ENCODE results near the gene STEAP1. TPM values are rescaled to one million over a fixed set of nuclear protein-coding genes. Genes with fewer than 3 reads are reported as not detected.

STEAP1 gene
- total RNA-seq, 1 experiment from 2014 or later = 4.1 TPM

DNA sequence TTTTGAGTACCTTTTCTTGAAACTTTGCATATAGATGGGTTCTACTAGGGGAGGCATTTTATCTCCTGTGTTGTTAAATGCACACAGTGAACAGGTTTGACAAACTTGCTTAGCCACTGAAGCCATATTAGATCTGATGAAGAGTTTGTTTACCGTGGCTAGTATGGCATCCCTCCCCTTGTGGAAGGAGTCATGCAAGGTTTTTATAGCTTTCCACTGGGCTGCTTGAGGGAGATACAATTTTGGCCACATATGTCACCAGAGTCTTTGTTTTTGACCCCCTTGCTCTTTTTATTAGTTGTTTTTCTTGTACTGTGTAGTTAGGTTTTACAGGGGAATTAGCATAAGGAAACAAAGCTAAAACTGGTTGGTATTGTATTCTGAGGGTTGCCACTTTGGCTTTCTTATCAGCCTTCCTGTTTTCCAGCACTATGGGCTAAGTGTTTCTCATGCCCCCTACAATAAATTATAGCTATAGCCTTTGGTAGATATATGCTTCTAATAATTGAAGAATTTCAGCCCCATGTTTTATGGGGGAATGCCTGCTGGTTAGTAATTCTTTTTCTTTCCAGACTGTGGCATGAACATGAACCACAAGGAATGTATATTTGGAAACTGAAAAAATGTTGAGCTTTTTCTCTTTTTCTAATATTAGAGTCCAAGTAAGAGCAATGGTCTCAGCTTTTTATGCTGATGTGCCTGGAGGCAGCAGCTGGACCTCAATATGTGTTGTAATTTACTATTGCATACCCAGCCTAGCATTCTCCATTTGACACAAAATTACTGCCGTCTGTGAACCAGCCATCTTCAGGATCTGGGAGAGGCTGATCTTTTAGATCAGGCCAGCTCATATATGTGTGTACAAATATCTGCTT lies 38.8 kb downstream of the STEAP1 start:
- H2BK20ac ChIP-seq (ENCODE audit: low read depth, low read length, poor library complexity, severe bottlenecking) = no peak overlapping the region
- WGBS (ENCODE audit: extremely low coverage, insufficient read length, low lambda C conversion rate) = no CpG with 5 or more reads among the region's 2 CpGs
- DNase-seq = no peak

More for the DNA sequence above, 38.8 kb downstream of the STEAP1 start:
- Mint-ChIP-seq H3K4me3 (no peak overlapping the region), H3K27me3 (ENCODE audit: low read depth) (no peaks in the 10 kb centered on the region; the same call in none of the 2 replicates), H3K36me3 (ENCODE audit: insufficient read depth in 1 of 3, low read depth in 3 of 3) (peaks cover 2 to 21% (median 9%) of the 10 kb centered on the region in 3 experiments; a peak in 6 of 7 replicates), H3K4me1 (no peaks in the 10 kb centered on the region), H3K27ac (no peak overlapping the region), H3K9me3 (peaks cover 32 to 42% of the 10 kb centered on the region in 2 experiments)
- no peak overlapping the region for H3K23ac ChIP-seq (ENCODE audit: insufficient read length, low read depth, low read length)
- H3K23me2 ChIP-seq (ENCODE audit: insufficient read length, low read depth, low read length, poor library complexity, severe bottlenecking) = no peaks in the 10 kb centered on the region
- no peaks in the 10 kb centered on the region for H3K27me3 ChIP-seq (ENCODE audit: insufficient read depth, low read length)
- no peaks in the 10 kb centered on the region for H4K20me1 ChIP-seq (ENCODE audit: control insufficient read depth, insufficient read depth, insufficient read length)
- no peak overlapping the region for H4K91ac ChIP-seq (ENCODE audit: insufficient read length, low read depth, low read length)
- H3T11ph ChIP-seq (ENCODE audit: low read length) = no peak overlapping the region
- H2BK5ac ChIP-seq (ENCODE audit: insufficient read length, low read length) = no peak overlapping the region
- H3K14ac ChIP-seq (ENCODE audit: insufficient read depth, low read length) = no peak overlapping the region
- H3K27ac ChIP-seq (ENCODE audit: insufficient read length, low read depth, low read length) = no peak overlapping the region
- H3K18ac ChIP-seq (ENCODE audit: insufficient read length, low read depth, low read length) = no peak overlapping the region
- no peak overlapping the region for H3K56ac ChIP-seq (ENCODE audit: insufficient read length, low read depth, low read length)
- H3K79me1 ChIP-seq (ENCODE audit: insufficient read depth, low read depth, low read length, poor library complexity, severe bottlenecking) = no peaks in the 10 kb centered on the region
- no peak overlapping the region for H3K4me2 ChIP-seq (ENCODE audit: insufficient read depth, insufficient read length, low read length)
- TF ChIP-seq, protein P1, sequence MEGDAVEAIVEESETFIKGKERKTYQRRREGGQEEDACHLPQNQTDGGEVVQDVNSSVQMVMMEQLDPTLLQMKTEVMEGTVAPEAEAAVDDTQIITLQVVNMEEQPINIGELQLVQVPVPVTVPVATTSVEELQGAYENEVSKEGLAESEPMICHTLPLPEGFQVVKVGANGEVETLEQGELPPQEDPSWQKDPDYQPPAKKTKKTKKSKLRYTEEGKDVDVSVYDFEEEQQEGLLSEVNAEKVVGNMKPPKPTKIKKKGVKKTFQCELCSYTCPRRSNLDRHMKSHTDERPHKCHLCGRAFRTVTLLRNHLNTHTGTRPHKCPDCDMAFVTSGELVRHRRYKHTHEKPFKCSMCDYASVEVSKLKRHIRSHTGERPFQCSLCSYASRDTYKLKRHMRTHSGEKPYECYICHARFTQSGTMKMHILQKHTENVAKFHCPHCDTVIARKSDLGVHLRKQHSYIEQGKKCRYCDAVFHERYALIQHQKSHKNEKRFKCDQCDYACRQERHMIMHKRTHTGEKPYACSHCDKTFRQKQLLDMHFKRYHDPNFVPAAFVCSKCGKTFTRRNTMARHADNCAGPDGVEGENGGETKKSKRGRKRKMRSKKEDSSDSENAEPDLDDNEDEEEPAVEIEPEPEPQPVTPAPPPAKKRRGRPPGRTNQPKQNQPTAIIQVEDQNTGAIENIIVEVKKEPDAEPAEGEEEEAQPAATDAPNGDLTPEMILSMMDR (conservative IDR thresholded peaks at IDR 0.05) = no peak
- H2AFZ ChIP-seq (ENCODE audit: low read length) = no peak overlapping the region
- H2AK5ac ChIP-seq (ENCODE audit: insufficient read length, low read length) = no peak overlapping the region
- H2BK120ac ChIP-seq (ENCODE audit: low read depth, low read length, poor library complexity, severe bottlenecking) = no peak overlapping the region
- no peak overlapping the region for H3K9ac ChIP-seq (ENCODE audit: extremely low read depth, insufficient read length, low read length)
- H2BK15ac ChIP-seq (ENCODE audit: low read depth, low read length) = no peak overlapping the region
- H3K4me1 ChIP-seq (ENCODE audit: insufficient read depth, low read length) = no peaks in the 10 kb centered on the region
- H2BK12ac ChIP-seq (ENCODE audit: insufficient read length, low read depth, low read length) = no peak overlapping the region
- no peak overlapping the region for H4K5ac ChIP-seq (ENCODE audit: insufficient read length, low read depth, low read length)
- H3K79me2 ChIP-seq (ENCODE audit: insufficient read depth, low read length) = no peaks in the 10 kb centered on the region
- no peak overlapping the region for H3K4ac ChIP-seq (ENCODE audit: low read depth, low read length)
- H4K8ac ChIP-seq (replicated peaks; ENCODE audit: insufficient read length, low read depth, low read length) = no peak overlapping the region
- peaks cover 28% of the 10 kb centered on the region for H3K9me3 ChIP-seq (ENCODE audit: control insufficient read depth, low read depth, low read length)

Data from H9 (cell line).